GM10266 (cell line): ENCODE results near the gene NECTIN4.

Experiments
- DNase-seq: peaks from one replicate; pipeline ENCODE4 v3.0.0; 2012; ENCODE audit errors: extremely low spot score
- TF ChIP-seq, protein P1 (sequence below): IDR thresholded peaks from 2 replicates; pipeline ENCODE4 v1.5.1; 2012; ENCODE audit warnings: mild to moderate bottlenecking, low read depth; ENCODE audit not compliant: control insufficient read depth, insufficient read depth; ENCODE audit errors: missing control alignments

The NECTIN4 gene

GRCh38 chr1:161089251-161089924, at the start of gene NECTIN4:
Gene NECTIN4, minus strand, starts transcription at chr1:161089558. Its CDS starts 262 bp downstream, at chr1:161089296.
- no peak for DNase-seq
- TF ChIP-seq, protein P1, sequence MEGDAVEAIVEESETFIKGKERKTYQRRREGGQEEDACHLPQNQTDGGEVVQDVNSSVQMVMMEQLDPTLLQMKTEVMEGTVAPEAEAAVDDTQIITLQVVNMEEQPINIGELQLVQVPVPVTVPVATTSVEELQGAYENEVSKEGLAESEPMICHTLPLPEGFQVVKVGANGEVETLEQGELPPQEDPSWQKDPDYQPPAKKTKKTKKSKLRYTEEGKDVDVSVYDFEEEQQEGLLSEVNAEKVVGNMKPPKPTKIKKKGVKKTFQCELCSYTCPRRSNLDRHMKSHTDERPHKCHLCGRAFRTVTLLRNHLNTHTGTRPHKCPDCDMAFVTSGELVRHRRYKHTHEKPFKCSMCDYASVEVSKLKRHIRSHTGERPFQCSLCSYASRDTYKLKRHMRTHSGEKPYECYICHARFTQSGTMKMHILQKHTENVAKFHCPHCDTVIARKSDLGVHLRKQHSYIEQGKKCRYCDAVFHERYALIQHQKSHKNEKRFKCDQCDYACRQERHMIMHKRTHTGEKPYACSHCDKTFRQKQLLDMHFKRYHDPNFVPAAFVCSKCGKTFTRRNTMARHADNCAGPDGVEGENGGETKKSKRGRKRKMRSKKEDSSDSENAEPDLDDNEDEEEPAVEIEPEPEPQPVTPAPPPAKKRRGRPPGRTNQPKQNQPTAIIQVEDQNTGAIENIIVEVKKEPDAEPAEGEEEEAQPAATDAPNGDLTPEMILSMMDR, result no peak

DNA sequence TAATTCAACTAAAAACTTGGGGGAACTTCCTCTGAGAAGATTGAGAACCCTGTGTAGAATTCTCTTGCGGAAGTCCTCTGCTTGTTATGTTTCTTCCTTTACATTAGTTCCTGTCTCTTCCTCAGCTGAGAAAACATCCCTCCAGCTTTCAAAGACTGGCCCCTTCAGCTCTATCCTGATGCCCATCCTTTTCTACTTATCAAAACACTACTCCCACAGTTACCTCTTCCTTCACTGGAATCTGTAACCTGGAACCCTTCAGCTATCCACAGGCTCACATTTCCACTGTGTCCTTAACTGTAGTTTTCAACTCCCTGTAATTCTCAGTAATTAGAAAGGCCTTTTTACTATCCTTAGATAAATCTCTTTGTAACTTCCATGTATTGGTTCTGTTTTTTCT, 49.1 kb upstream of the NECTIN4 start:
- no peak for DNase-seq
- TF ChIP-seq, protein P1, result no peak

DNA sequence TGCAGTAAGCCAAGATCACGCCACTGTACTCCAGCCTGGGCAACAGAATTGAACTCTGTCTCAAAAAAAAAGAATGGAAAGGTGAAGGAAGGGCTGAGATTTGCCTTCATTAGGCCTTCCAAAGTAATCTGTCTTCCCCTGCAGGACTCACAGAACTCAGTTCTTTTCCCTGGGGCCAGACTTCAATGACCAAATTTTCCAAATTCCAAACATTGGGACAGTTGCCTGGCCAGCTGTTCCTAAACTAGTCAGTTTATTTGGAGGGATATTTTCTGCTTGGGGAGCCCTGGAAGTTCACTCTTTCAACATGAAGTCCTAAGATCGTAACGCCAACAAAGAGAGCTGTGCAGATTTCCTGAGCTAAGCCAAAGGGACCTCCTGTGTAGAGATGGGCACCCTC, 48.5 kb upstream of the NECTIN4 start:
- TF ChIP-seq, protein P1, result no peak
- no peak for DNase-seq

DNA sequence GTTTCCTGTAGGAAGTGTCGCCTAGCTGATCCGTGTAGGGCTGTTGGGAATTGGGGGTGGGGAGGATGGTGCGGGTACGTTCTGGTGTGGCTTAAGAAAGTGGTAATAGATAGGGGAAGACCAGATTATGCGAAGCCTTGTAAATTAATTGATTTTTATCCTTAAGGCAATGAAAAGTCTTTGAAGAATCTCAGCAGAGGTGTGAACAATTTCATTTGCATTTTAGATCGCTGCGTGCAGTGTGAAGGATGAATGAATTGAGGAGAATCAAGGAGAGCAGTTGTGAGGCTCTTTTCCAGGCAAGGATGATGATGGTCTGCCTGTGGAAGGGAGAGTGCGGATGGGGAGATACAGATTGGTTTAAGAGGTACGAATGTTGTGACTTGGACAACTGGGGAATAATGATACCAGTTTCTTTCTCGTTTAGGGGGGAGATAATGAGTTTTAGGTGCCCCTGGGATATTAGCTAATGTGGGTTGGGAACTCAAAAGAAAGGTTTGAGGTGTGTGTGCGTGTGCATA, 43.9 kb upstream of the NECTIN4 start:
- no peak for DNase-seq
- TF ChIP-seq, protein P1, result no peak

- DNase-seq, result peak; percentile 96
- TF ChIP-seq, protein P1, result peak; percentile 6
These were observed 43.3 kb upstream of the NECTIN4 start, which contains the start of gene DEDD for GRCh38 chr1:161132410-161133219. Gene DEDD, minus strand, starts transcription at chr1:161132667. Its CDS starts 8,205 bp downstream, at chr1:161124462.

- TF ChIP-seq, protein P1, result no peak
These were observed 42.4 kb upstream of the NECTIN4 start for GRCh38 chr1:161131523-161132409.

More at GRCh38 chr1:161131523-161132409, 42.4 kb upstream of the NECTIN4 start:
- no peak for DNase-seq
